Breast epithelium (tissue), 3 donors: Measurements from ENCODE around the gene BCAR1.

Source experiments
- POLR2A ChIP-seq: fragments of 450-650 bp; IDR thresholded peaks from one replicate; pipeline ENCODE4 v1.6.1; 2016; ENCODE audit warnings: antibody characterized with exemption, mild to moderate bottlenecking, moderate library complexity
- POLR2AphosphoS5 ChIP-seq, 3 donors: sonication (generic); formaldehyde crosslinking; IDR thresholded peaks; one replicate each; pipeline ENCODE4 v1.6.1; 2017; ENCODE audit warnings: antibody characterized with exemption in 3 of 3
- TF ChIP-seq, protein P1 (sequence below), 3 donors: fragments of 450-650 bp; IDR thresholded peaks; one replicate each; pipeline ENCODE4 v1.5.1; 2016 to 2017; ENCODE audit warnings: antibody characterized with exemption in 3 of 3, mild to moderate bottlenecking in 3 of 3, moderate library complexity in 3 of 3

DNA sequence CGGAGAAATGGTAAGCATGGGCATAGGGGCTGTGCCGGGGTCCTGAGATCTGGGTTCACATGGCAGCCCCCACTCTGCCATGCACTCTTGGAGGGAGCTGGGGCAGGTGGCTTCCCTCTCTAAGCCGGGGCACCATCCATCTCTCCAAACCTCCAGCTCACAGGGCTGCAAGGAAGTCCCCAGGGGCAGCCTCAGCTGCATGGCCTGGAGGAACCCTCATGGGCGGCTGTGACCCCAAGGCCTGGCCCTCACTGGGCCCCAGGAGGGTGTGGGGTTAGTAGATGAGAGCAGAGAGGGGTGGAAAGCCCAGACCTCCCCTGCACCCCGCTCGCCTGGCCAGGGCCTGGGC lies 47.0 kb downstream of the BCAR1 start:
- TF ChIP-seq, protein P1, sequence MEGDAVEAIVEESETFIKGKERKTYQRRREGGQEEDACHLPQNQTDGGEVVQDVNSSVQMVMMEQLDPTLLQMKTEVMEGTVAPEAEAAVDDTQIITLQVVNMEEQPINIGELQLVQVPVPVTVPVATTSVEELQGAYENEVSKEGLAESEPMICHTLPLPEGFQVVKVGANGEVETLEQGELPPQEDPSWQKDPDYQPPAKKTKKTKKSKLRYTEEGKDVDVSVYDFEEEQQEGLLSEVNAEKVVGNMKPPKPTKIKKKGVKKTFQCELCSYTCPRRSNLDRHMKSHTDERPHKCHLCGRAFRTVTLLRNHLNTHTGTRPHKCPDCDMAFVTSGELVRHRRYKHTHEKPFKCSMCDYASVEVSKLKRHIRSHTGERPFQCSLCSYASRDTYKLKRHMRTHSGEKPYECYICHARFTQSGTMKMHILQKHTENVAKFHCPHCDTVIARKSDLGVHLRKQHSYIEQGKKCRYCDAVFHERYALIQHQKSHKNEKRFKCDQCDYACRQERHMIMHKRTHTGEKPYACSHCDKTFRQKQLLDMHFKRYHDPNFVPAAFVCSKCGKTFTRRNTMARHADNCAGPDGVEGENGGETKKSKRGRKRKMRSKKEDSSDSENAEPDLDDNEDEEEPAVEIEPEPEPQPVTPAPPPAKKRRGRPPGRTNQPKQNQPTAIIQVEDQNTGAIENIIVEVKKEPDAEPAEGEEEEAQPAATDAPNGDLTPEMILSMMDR (IDR thresholded peaks at IDR 0.05), result no peak
- TF ChIP-seq POLR2A (no peak), POLR2AphosphoS5 (IDR thresholded peaks at IDR 0.05) (no peak)
